Inflammatory macrophage (primary cell): ENCODE results near the gene PRSS1.

Source experiments
- DNase-seq, 2 donors: peaks; one replicate each; pipeline ENCODE4 v3.0.0-alpha.2; 2020 to 2022

The PRSS1 gene

DNA sequence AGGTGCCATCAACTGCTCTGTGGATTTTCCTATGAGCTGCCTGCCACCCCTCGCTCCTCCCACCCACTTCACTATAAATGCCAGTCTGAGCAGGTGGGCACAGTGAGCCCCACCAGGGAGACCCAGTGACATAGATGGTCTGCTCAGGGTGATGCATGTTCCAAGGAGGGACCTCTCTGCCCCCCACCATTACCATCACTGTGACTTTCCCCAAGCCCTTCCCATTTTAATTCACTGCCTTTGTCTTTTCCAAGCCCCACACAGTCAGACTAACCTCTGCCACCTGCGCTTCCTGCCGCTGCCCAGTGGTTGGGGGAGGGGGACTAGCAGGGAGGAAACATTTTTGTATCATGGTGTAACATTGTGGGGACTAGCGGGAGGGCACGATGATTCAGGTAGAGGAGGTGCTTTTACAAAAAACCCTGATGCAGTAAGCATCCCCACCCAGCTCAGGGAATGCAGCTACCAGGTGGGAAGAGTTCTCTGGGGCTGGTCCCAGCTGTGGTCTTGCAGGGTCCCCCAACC is 46.1 kb downstream of the PRSS1 start:
- no peak for DNase-seq

DNA sequence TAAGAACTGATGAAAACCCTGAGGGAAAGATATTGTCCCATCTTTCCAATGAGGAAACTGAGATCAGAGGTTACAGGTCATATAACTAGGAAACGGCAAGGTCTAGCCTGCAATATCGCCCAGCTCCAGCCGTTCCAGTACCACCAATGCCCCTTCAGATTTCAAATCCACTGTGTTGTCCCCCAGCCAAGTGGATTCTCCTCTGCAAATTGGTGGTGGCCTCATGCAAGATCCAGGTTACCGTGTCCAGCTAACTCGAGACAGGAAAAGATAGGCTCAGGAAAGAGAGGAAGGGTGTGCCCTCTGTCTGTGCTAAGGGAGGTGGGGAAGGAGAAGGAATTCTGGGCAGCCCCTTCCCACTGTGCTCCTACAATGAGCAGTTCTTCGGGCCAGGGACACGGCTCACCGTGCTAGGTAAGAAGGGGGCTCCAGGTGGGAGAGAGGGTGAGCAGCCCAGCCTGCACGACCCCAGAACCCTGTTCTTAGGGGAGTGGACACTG is 46.8 kb downstream of the PRSS1 start:
- no peak for DNase-seq

DNA sequence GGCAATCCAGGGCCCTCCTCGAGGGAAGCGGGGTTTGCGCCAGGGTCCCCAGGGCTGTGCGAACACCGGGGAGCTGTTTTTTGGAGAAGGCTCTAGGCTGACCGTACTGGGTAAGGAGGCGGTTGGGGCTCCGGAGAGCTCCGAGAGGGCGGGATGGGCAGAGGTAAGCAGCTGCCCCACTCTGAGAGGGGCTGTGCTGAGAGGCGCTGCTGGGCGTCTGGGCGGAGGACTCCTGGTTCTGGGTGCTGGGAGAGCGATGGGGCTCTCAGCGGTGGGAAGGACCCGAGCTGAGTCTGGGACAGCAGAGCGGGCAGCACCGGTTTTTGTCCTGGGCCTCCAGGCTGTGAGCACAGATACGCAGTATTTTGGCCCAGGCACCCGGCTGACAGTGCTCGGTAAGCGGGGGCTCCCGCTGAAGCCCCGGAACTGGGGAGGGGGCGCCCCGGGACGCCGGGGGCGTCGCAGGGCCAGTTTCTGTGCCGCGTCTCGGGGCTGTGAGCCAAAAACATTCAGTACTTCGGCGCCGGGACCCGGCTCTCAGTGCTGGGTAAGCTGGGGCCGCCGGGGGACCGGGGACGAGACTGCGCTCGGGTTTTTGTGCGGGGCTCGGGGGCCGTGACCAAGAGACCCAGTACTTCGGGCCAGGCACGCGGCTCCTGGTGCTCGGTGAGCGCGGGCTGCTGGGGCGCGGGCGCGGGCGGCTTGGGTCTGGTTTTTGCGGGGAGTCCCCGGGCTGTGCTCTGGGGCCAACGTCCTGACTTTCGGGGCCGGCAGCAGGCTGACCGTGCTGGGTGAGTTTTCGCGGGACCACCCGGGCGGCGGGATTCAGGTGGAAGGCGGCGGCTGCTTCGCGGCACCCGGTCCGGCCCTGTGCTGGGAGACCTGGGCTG is 47.5 kb downstream of the PRSS1 start:
- DNase-seq = no peak

DNA sequence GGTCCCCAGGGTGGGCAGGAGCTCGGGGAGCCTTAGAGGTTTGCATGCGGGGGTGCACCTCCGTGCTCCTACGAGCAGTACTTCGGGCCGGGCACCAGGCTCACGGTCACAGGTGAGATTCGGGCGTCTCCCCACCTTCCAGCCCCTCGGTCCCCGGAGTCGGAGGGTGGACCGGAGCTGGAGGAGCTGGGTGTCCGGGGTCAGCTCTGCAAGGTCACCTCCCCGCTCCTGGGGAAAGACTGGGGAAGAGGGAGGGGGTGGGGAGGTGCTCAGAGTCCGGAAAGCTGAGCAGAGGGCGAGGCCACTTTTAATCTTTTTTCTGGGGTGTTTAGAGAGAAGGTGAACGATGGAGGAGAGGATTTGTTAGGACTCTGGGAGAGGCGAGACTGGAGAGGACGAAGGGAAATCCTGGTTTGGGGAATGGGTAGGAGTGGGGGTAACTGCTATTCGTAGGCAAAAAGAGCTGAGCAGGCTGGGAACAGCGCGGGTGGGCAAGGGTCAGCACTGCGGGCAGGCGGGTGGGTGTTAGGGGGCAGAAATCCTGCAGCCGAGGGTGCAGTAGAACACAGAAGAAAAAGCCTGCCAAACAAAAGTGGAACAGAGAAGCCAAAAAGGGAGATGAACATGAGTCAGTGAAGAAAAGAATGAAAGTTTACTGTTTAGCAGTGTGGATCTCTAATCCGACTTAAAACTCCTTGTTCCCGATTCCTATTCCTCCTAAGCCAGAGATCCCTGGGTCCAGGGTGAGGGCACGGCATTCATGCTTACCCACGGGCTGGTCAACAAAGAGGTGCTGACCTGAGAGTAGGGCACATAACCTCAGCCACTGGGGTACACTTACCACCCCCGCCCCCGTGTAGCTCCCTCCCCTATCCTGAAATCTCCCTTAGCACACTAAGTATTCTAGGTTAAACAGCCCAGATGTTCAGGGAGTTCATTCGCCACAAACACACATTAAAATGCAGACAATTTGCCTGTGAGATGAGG is 48.4 kb downstream of the PRSS1 start:
- no peak for DNase-seq

DNA sequence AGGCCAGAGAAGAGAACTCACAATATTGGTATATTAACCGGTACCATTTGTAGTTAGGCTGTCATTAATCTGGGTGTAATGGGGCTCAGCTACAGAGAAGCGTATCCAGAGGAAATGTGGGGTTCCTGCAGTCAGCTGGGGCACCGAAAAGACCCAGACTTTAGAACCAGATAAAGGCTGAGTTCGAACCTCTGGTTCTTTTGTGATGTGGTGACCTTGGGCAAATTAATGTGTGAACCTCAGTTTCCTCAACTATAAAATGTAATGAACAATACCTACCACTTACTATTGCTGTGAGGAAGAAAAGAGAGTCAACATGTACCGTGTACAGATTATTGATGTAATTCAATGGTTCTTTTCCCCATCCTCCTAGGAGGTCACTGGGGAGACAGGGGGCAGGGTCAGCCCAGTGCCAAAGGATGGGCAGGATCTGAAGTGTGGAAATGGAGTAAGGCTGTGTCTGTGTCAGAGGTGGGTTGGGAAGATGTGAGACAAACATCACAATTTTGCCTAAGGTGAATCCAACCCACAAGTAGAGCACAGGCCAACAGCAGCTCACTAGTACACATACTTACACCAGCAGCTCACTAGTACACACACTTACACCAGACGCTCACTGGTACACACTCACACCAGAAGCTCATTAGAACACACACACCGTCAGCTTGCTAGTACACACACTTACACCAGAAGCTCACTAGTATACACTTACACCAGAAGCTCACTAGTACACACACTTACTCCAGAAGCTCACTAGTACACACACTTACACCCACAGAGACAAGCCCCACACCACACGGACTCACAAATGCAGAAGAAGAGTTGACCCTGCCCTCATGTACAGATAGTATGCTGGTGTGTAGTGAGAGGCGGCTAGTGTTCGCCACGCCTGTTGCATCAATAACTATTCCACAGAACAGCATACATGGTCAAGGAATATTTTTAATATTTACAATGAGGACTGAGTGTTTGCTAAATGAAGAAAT is 49.5 kb downstream of the PRSS1 start:
- no peak for DNase-seq

DNA sequence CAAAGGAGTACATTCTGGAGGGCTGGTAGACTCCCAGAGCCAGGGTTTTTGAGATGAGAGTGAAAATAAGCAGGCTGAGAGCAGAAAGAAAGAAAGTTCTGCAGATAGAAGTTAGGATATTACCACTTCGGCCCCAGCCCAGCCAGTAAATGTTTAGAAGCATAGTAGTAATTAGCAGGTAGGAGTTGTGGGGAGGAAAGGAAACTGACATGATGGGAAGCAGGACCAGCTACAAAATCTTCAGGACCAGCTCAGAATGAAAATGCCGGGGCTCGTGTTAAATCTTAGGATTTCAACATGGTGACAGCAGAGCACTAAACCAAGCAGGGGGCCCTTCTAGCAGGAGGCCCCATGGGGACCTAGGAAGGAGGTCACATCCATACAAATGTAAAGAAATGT is 50.2 kb downstream of the PRSS1 start:
- DNase-seq = no peak

DNA sequence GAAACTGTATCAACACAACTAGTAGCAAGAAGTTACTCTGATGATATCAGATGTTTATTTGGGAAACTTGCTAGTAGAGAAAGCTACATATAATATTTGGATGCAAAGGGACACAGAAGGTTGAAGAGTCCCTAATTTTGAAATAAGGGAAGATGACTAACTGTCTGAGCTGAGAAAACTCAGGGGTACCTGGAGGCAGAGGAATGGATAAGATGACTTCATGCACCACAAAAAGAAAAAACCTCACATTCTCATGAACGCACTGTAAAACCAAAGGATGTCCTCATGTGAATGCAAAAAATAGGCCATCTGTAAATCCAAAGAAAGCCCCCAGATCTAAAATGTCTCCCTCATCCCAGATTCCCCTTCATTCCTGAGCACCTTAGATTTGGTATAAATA is 50.8 kb downstream of the PRSS1 start:
- no peak for DNase-seq

DNA sequence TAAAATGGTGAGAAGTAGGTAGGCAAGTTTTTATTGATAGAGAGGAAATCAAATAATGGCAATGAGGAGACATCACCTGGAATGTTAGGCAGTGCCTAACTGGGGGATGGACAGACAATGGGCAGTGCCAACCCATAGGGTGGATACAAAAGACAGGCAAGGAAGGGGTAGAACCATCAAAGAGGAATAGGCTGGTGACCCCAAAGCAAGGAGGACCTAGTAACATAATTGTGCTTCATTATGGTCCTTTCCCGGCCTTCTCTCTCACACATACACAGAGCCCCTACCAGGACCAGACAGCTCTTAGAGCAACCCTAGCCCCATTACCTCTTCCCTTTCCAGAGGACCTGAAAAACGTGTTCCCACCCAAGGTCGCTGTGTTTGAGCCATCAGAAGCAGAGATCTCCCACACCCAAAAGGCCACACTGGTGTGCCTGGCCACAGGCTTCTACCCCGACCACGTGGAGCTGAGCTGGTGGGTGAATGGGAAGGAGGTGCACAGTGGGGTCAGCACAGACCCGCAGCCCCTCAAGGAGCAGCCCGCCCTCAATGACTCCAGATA is 51.5 kb downstream of the PRSS1 start:
- DNase-seq = no peak

DNA sequence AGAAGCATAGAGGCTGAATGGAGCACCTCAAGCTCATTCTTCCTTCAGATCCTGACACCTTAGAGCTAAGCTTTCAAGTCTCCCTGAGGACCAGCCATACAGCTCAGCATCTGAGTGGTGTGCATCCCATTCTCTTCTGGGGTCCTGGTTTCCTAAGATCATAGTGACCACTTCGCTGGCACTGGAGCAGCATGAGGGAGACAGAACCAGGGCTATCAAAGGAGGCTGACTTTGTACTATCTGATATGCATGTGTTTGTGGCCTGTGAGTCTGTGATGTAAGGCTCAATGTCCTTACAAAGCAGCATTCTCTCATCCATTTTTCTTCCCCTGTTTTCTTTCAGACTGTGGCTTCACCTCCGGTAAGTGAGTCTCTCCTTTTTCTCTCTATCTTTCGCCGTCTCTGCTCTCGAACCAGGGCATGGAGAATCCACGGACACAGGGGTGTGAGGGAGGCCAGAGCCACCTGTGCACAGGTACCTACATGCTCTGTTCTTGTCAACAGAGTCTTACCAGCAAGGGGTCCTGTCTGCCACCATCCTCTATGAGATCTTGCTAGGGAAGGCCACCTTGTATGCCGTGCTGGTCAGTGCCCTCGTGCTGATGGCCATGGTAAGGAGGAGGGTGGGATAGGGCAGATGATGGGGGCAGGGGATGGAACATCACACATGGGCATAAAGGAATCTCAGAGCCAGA is 52.5 kb downstream of the PRSS1 start:
- DNase-seq = no peak

DNA sequence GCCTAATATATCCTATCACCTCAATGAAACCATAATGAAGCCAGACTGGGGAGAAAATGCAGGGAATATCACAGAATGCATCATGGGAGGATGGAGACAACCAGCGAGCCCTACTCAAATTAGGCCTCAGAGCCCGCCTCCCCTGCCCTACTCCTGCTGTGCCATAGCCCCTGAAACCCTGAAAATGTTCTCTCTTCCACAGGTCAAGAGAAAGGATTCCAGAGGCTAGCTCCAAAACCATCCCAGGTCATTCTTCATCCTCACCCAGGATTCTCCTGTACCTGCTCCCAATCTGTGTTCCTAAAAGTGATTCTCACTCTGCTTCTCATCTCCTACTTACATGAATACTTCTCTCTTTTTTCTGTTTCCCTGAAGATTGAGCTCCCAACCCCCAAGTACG is 53.0 kb downstream of the PRSS1 start:
- DNase-seq = no peak
